8988T (cell line): ENCODE results near the gene IL12RB1.

Experiments
- DNase-seq: peaks from one replicate; pipeline ENCODE4 v3.0.0; 2011

Gene IL12RB1

GRCh38 chr19:18086590-18087138, at the start of gene IL12RB1:
TSS of gene IL12RB1 (minus strand) at chr19:18086934. CDS start at chr19:18086823, 111 bp downstream.
- DNase-seq: no peak

DNA sequence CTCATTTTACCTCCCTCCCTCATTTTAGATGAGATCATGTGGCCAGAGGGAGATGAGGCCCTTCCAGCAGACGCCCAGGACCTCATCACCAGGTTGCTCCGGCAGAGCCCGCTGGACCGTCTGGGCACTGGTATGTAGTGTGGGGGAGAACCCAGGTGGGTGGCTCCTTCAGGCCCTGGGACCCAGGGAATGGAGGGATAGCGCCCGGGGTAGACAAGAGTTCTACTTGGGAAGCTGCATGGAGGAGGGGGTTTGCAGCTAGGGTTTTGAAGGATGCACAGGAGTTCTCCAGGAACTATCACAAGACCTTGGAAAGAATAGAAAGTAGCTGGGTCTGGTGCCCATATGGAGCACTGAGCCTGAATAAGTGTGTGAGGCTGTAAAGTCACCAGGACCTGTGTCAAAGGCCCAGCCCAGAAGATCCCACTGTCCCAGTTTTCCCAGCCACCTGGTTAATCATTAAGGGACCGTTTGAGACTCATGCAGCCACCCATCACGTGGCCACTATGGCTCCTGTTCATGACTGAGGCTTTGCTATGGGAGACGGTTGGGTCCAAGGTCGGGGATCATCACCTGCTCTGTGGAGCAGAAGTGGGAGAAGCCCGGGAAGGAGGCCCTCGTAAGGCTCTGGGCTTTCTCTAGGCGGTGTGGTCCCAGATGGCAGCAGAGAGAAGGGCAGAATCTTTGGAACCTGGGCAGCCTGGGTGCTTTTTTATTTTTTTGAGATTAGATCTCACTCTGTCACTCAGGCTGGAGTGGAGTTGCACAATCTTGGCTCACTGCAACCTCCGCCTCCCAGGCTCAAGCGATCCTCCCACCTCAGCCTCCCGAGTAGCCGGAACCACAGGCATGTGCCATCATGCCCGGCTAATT, 49.2 kb upstream of the IL12RB1 start:
- DNase-seq: no peak

DNA sequence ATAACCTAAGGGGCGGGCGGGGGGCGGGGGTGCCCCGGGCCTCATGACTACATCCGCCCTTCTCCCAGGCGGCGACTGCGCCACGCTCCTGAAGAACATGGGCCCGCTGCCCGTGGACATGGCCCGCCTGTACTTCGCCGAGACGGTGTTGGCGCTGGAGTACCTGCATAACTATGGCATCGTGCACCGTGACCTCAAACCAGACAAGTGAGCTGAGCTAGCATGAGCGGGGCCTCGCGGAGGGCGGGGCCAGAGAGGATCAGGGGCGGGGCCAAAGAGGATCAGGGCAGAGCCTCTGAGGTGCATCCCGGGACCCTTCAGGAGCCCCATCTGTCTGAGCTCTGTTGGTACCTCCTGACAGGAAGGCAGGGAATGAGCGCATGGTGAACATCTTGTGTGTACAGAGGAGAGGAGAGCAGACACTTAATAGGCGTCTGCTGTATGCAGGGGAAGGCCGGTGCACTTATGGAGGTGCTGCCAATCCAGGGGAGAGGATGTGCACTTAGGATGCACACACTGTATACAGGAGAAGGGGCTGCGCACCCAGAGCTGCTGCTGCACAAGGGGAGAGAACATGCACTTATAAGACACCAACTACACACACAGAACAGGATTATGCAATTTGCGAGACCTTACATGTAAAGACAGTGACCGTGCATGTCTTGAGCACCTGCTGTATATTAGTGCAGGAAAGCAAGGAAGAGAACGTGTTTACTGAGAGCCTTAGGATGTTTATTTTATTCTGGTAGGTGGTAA, 45.3 kb upstream of the IL12RB1 start:
- no peak for DNase-seq

- no peak for DNase-seq
These were observed 43.9 kb upstream of the IL12RB1 start for GRCh38 chr19:18130523-18131242.

GRCh38 chr19:18128805-18129204, 42.1 kb upstream of the IL12RB1 start:
- DNase-seq: no peak

- DNase-seq: no peak
These were observed 41.3 kb upstream of the IL12RB1 start for GRCh38 chr19:18128044-18128443.

DNA sequence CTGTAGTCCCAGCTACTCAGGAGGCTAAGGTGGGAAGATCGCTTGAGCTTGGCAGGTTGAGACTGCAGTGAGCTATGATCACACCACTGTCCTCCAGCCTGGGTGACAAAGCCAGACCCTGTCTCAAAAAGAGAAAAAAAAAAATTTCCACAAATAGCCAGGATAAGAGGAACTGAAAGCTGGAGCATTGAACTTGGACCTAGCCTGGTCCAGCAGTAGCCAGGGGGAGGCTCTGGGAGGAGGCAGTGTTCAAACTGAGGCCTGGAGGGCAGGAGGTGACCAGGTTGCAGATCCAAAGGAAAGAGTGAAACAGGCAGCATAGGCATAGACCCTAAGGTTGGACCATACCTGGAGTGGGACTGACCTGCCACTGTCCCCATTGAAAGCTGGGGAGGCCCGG, 39.4 kb upstream of the IL12RB1 start:
- DNase-seq: no peak

DNA sequence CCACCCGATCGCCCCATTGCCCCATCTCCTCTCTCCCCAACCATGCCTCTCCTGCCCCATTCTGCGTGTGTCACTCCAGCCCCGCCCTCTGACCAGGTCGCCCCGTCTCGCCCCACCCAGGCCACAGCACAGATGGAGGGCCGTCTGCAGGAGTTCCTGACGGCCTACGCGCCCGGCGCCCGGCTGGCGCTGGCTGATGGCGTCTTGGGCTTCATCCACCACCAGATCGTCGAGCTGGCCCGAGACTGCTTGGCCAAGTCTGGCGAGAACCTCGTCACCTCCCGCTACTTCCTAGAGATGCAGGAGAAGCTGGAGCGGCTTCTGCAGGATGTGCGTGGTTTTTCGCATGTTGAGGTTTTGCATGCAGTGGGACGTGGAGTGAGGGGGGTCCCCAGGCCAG, 37.1 kb upstream of the IL12RB1 start:
- no peak for DNase-seq

- DNase-seq: no peak
These were observed 36.4 kb upstream of the IL12RB1 start for GRCh38 chr19:18122860-18123795.

- no peak for DNase-seq
These were observed 35.7 kb upstream of the IL12RB1 start for GRCh38 chr19:18122424-18122823.

DNA sequence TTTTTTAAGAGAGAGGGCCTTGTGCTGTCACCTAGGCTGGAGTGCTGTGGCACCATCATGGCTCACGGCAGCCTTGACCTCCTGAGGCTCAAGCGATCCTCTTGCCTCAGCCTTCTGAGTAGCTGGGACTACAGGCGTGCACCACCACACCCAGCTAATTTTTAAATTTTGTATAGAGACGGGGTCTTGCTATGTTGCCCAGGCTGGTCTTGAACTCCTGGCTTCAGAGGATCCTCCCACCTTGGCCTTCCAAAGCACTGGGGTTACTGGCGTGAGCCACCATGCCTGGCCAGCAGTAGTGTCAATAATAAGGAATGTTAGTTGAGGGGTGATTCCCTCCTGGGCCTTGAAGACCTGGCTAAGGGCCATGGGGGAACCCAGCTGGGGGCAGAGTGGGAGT, 34.4 kb upstream of the IL12RB1 start:
- DNase-seq: no peak

- DNase-seq: no peak
These were observed 33.4 kb upstream of the IL12RB1 start for GRCh38 chr19:18120127-18120526.

GRCh38 chr19:18119717-18120105, 33.0 kb upstream of the IL12RB1 start:
- no peak for DNase-seq

GRCh38 chr19:18119013-18119716, 32.4 kb upstream of the IL12RB1 start:
- DNase-seq: no peak

DNA sequence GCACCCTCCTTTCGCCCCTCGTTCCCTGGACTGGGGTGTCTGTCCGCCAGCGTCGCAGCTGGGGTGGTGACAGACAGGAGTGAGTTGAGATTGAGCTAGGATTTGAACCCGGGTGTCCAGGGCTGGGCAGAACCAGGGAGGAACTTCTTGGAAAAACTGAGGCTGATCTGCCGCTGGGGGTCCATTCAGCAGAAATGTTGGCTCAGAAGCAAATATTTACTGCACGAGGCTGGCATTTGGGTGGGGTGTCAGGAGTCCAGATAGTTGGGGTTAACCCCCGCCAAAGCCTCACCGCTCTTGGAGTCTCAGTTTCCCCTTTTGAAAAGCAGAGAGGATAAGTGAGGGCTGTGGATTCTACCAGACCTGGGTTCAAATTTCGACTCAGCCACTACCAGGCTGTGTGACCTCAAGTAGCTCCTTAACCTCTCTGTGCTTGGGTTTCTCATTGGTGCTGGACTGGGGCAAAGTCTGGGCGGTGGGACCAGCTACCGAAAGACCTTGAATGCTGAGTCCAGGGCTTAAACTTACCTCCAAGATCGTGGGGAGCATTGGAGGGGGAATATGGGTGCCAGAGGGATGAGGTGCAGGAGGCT, 31.8 kb upstream of the IL12RB1 start:
- no peak for DNase-seq

DNA sequence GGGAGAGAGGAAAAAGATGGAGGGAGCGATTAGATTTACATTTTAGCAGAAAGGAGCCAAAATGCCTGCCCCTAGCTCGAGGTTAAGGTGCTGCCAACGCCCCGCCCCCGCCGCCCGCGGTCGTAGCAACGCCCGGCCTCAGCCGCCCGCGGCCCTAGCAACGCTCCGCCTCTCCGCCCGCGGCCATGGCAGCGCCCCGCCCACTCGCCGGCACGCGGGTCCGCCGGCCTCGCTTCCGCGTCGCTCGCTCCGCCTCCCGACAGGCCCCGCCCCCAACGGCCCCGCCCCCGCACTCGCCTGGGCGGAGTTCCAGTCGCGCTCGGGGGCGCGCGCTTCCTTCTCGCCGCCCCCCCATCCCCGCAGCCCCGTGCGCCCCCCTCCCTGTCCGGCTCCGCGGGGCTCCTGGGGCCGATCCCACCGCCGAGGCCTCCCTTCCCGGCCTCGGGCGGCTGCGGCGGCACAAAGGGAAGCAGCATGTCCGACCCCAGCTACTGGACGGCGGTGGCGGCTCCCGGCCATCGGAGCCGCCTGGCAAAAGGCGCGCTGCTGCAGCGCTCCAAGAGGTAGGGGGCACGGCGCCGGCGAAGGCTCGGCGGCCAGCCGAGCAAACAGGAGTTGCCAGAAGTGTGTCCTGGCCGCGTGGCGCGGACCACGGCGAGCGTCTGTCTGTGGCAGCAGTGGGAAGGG, 31.1 kb upstream of the IL12RB1 start:
- DNase-seq: peak; percentile 97

DNA sequence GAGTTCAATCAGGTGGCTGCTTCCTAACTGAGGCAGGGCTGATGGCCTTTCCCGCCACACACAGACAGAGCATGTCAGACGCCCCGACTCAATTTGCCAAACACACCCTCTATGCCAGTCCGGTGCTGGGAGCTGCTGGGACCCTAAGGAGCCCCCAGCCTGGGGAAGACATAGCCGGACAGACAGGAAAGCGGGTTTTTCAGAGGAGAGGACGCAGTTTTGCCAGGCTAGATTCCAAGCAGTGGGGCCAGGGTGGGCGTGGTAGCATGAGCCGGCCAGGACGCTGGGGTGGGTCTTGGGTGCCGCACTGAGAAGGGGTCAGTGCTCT, 30.6 kb upstream of the IL12RB1 start:
- DNase-seq: no peak

GRCh38 chr19:18114483-18114882, 27.7 kb upstream of the IL12RB1 start:
- DNase-seq: no peak

DNA sequence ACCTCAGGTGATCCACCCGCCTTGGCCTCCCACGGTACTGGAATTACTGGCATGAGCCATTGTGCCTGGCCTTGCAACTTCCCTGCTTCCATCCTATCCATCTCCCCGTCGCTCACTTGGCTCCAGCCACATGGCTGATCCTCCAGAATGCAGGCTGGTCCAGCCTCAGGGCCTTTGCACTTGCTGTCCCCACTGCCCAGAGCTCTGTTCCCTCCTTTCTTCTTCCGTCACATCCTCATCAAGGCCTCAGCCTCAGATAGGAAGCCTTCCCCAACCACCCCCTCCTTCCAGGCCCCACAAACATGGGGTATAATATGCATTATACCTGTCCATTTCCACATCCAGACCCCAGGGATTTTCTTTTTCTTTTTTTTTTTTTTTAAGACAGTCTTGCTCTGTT, 27.1 kb upstream of the IL12RB1 start:
- no peak for DNase-seq

DNA sequence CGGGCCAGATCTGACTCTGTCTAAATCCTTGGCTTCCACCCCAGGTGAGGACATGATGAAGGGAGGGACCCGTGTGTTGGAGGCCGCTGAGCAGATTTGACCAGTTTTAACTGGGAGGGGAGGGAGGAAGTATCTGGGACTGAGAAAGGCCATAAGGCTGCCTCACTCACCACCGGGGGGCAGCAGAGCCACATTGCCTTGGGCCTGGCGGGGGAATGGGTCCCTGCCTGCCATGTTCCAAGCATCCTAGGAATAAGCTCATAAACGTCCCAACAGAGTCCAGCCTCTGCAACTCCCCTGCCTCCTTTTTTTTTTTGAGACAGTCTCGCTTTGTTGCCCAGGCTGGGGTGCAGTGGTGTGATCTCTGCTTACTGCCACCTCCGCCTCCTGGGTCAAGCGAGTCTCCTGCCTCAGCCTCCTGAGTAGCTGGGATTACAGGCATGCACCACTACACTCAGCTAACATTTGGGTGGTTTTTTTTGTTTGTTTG, 26.3 kb upstream of the IL12RB1 start:
- DNase-seq: peak; percentile 88
